ENCODE measurements around the gene C14orf119. TPM values are rescaled to one million over a fixed set of nuclear protein-coding genes. Genes with fewer than 3 reads are reported as not detected.

C14orf119 gene
- total RNA-seq, 6 experiments from 2014 or later, result 10.7 to 22.6 (median 14.1) TPM

GRCh38 chr14:23093991-23094665 lies 1.2 kb upstream of the C14orf119 start:
- Histone ChIP-seq H3K9me3 (no peaks in the 10 kb centered on the region), H3K36me3 (peaks cover 12 to 47% (median 17%) of the 10 kb centered on the region in 4 donors), H3K27ac (peak overlapping the region; percentile 95 to 99 (median 96)), H3K4me3 (peak overlapping the region; percentile 79 to 91 (median 86)), H3K27me3 (no peaks in the 10 kb centered on the region), H3K4me1 (peaks cover 0 to 29% (median 8%) of the 10 kb centered on the region in 4 donors)
- WGBS (ENCODE audit: insufficient coverage, low coverage, low lambda C conversion rate, missing lambda C conversion rate), result under 1% methylated on average over 14 of the region's 14 CpGs
- TF ChIP-seq POLR2A (IDR thresholded peaks at IDR 0.05) (no peak), CTCF (IDR thresholded peaks at IDR 0.05) (no peak)
- ATAC-seq (no peak), DNase-seq (no peak)
- intact Hi-C loops (cut with DNase I), result no loop called here

- no peaks in the 10 kb centered on the region for H3K9me3 ChIP-seq
- intact Hi-C loops (cut with DNase I), result no loop called here
- peaks cover 6 to 41% (median 12%) of the 10 kb centered on the region in 4 donors for H3K36me3 ChIP-seq
- H3K4me3 ChIP-seq, result peak within 1 kb of the TSS; percentile 79 to 91 (median 86)
- WGBS (ENCODE audit: insufficient coverage, low coverage, low lambda C conversion rate, missing lambda C conversion rate), result 0% methylated on average over 3 of the region's 55 CpGs
- ATAC-seq, result peak; percentile 59 to 71 (median 70)
- TF ChIP-seq CTCF (IDR thresholded peaks at IDR 0.05), result no peak
- TF ChIP-seq POLR2A (IDR thresholded peaks at IDR 0.05), result peak; percentile 3
- H3K27me3 ChIP-seq, result no peaks in the 10 kb centered on the region
- peaks cover 0 to 35% (median 8%) of the 10 kb centered on the region in 4 donors for H3K4me1 ChIP-seq
- H3K27ac ChIP-seq, result peak within 1 kb of the TSS; percentile 95 to 99 (median 97)
- DNase-seq, result peak in 2 of 3 donors; percentile 76 to 98
Observed at GRCh38 chr14:23094666-23095195, 574 bp upstream of the C14orf119 start, which contains the start of gene ACIN1. Gene ACIN1 (minus strand): TSS chr14:23095136. CDS start chr14:23095112, 24 bp downstream.

DNA sequence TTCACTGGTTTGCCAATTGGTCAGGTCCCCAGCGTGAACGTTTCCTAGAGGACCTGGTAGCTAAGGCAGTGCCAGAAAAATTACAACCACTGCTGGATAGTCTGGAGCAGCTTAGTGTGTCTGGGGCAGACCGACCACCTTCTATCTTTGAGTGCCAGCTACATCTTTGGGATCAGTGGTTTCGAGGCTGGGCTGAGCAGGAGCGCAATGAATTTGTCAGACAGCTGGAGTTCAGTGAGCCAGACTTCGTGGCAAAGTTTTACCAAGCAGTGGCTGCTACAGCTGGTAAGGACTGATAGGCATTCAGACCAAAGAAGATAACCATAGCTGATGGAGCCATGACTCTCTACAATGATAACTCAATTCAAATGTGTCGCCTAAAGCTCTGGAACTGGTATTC lies 2.5 kb downstream of the C14orf119 start:
- ATAC-seq (no peak), DNase-seq (no peak)
- Histone ChIP-seq H3K27ac (no peak overlapping the region), H3K9me3 (no peaks in the 10 kb centered on the region), H3K4me1 (peaks cover 0 to 36% (median 8%) of the 10 kb centered on the region in 4 donors), H3K4me3 (no peak overlapping the region), H3K27me3 (no peaks in the 10 kb centered on the region), H3K36me3 (peaks cover 0 to 12% (median 3%) of the 10 kb centered on the region in 4 donors)
- intact Hi-C loops (cut with DNase I), result no loop called here
- 88% methylated on average over 5 of the region's 7 CpGs for WGBS (ENCODE audit: insufficient coverage, low coverage, low lambda C conversion rate, missing lambda C conversion rate)
- TF ChIP-seq POLR2A (IDR thresholded peaks at IDR 0.05) (no peak), CTCF (IDR thresholded peaks at IDR 0.05) (no peak)

DNA sequence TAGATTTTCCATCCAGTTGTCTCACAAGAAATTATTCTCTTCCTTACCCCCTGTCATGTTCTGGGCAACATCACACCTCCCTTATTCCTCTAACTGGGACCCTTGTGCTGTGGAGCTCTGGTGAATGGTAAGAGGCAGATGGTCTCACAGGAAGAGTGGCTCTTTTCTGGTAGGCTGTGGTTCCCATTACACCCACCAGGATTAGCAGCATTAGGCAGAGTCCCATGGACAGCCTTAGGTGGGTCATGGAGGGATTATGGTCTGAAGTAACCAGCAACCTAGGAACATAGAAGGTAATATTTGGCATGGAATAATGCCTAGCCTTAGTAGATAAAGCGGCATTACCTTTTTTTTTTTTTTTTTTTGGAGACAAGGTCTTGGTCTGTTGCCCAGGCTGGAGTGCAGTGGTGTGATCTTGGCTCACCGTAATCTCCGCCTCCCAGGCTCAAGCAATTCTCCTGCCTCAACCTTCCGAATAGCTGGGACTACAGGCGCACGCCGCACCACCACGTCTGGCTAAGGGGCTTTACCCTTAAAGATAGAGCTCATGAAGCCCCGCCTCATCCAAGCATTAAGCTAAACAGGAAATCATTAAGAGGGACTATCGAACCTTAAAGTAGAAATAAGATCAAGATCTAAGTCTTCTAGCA lies 4.0 kb downstream of the C14orf119 start:
- H3K27ac ChIP-seq, result no peak overlapping the region
- no peak for ATAC-seq
- DNase-seq, result no peak
- intact Hi-C loops (cut with DNase I), result no loop called here
- H3K36me3 ChIP-seq, result peaks cover 0 to 8% (median 3%) of the 10 kb centered on the region in 4 donors
- H3K4me3 ChIP-seq, result no peak overlapping the region
- peaks cover 0 to 25% (median 3%) of the 10 kb centered on the region in 4 donors for H3K4me1 ChIP-seq
- TF ChIP-seq CTCF (IDR thresholded peaks at IDR 0.05) (no peak), POLR2A (IDR thresholded peaks at IDR 0.05) (no peak)
- no peaks in the 10 kb centered on the region for H3K27me3 ChIP-seq
- H3K9me3 ChIP-seq, result no peaks in the 10 kb centered on the region
- WGBS (ENCODE audit: insufficient coverage, low coverage, low lambda C conversion rate, missing lambda C conversion rate), result 39% methylated on average over 3 of the region's 10 CpGs
